Hindlimb muscle (tissue), 1 donor: ENCODE results near the gene OVAAL. TPM values are rescaled to one million over a fixed set of nuclear protein-coding genes. Genes with fewer than 3 reads are reported as not detected.

Experiments
- DNase-seq: peaks from one replicate; pipeline ENCODE4 v3.0.0-alpha.2; 2013
- polyA plus RNA-seq: library from polyadenylated mRNA; unstranded; fragments of 120-200 nt; gene quantifications from one replicate; pipeline ENCODE4 v1.2.1, GENCODE V29; 2013; ENCODE audit not compliant: insufficient read length

Gene OVAAL
- polyA plus RNA-seq: not detected

DNA sequence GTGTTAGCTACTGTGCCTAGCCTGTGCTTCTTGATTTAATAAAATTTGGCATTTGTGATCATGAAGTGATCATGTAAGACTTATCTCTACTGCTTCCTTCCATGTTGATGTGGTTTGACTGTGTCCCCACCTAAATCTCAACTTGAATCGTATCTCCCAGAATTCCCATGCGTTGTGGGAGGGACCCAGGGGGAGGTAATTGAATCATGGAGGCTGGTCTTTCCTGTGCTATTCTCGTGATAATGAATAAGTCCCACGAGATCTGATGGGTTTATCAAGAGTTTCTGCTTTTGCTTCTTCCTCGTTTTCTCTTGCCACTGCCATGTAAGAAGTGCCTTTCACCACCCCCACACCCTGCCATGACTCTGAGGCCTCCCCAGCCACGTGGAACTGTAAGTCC, at the start of gene OVAAL:
OVAAL (plus strand) TSS at position 301 of the 400 bp plus-strand sequence.
- no peak for DNase-seq

DNA sequence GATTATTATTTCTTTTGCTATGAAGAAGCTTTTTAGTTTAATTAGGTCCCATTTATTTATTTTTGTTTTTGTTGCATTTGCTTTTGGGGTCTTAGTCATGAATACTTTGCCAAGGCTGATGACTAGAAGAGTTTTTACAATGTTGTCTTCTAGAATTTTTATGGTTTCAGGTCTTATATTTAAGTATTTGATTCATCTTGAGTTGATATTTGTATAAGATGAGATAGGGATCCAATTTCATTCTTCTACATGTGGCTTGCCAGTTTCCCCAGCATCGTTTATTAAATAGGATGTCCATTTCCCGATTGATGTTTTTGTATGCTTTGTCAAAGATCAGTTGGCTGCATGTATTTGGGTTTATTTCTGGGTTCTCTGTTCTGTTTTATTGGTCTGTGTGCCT, 47.9 kb upstream of the OVAAL start:
- DNase-seq: no peak

DNA sequence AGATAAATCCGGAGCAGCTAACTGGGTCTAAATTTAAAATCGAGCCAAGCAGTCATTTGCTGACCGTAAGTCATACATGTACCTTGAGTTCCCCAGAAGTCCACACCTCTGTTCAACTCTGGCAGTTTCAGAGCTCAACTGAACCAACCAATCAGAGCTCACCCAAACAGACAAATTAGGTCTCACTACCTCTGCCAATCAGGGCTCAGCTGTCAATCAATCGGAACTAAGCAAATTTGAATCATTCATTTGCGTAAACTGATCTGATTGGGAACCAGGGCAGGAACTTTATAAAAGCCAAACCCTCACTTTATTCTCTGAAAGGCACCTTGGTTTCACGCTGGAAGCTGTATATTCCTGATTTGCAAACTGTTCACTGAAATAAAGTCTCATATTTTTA, 45.2 kb upstream of the OVAAL start:
- no peak for DNase-seq

GRCh38 chr1:180515364-180515763, 43.4 kb upstream of the OVAAL start:
- no peak for DNase-seq

DNA sequence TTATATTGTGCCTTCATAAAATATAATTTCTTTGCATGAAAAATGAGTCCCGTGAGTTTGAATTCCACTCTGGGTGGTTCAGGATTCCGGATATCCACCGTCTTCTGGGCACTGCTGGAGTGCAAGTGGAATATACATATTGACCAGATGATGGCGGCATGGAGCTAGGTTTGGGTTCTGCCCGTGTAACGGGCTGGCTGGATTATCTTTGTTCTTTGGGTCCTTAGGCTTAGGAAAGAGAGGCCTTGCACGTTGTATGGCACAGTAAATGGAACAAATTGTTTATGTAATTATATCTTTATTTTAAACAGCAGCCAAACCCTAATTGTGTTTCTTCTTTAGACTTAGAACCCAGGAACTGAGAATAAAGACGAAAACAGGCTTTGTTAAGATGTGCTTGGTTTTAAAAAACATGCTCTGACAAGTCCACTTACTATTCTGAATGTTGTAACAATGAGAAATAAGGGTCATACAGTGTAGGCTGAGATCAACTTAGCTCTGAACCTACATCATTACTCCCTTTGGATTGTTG, 42.8 kb upstream of the OVAAL start:
- DNase-seq: peak; percentile 77

DNA sequence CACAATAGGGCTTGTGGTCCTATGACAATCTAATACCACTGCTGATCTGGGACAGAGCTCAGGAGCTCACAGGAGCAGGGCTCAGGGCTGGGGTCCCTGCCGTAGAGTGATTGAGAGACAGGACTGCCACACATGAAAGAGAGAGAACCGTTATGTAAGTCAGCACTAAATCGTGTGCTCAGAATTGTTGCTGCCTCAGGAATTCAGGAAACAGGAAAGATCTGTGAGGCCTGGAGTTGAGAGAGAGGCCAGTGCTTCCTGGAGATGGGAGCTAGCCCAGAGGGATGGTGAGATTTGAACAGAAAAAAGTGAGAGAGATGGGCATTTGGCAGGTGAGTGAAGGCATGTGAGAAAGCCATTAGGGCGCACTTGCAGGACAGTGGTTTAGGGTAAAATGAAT, 38.9 kb upstream of the OVAAL start:
- no peak for DNase-seq

GRCh38 chr1:180521474-180522212, 37.1 kb upstream of the OVAAL start:
- no peak for DNase-seq

GRCh38 chr1:180522213-180522515, 36.6 kb upstream of the OVAAL start:
- no peak for DNase-seq

DNA sequence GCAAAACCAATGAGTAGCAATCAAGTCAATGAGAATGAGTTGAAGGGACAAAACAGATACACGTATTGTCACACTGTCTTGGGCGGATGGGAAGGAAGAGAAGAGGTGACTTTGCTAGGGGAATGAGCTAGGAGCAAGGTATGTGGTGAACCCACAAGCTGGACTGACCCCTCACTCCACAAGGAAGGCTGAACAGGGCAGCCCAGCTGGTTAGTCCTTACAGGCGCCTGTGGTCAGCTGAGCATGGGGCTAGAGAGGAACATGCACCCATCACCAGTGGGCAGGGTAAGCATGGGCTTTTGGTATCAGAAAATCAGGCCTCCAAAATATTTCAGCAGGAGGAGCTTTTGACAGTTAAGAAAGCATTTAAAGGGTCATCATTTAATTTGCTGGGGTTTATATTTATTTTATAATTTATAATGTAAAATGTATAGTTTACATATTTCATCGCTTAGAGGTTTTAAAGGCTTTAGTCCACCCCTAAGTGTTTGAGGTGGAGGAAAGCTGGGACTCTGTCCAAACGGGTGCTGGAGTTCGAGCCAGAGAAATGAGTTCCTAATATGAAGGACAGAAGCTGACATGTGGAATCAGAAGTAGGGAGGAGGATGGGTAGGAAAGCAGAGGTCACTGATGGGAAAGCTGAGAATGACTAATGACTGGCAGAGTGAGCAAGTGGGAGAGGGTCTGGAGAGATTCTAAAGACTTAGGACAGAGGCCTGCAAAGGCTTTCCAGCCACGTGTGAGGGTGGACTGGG, 34.4 kb upstream of the OVAAL start:
- no peak for DNase-seq

DNA sequence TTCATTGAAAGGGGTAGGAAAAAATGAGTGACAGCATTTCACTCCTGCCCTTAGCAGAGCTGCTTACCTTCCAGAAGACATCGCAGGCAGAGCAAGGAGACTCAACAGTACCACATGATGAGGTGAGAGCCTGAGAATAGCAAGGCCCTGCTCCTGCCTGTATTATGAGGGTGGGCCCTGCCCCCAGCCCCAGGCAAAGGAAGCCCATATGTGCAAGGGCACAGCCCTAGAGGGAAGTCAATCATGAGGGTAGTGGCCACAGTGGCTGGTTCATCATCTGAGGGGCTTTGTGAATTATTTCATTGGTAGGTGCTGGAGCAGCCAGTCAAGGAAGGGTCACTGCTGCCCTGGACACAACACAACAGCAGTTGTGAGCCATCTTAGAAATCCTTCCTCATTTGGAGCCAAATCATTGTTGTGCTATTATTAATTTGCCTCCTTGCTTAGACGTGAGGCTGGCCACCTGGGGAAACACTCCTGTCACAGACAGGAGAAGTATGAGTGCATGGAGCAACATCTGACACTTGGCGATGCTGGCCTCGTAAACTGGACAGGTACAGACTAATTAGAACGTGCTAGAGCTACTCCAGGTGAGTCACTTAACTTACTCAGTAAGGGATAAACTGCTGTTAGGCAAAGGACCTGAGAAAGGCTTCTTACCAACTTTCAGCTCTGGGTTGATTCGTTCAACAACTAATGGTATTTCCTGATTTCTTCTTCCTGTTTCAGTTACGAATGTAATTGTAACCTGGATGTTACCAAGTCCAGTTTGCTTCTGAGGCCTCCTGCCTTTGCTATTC, 33.6 kb upstream of the OVAAL start:
- DNase-seq: no peak

DNA sequence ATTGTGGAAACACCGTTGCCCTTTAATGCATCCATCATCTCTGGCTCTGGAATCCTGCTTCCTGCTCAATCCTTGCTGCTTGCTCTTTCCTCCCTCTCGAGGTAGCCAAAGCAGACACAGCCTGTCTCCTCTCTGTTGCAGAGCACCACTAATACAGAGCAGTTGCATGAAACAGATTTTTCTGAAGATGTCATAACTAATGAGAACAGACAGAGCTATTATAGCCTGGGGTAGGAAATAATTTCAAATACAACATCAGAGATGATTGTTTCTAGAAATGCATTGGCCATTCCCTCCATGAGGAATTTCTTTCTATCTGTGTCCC, 33.1 kb upstream of the OVAAL start:
- no peak for DNase-seq

DNA sequence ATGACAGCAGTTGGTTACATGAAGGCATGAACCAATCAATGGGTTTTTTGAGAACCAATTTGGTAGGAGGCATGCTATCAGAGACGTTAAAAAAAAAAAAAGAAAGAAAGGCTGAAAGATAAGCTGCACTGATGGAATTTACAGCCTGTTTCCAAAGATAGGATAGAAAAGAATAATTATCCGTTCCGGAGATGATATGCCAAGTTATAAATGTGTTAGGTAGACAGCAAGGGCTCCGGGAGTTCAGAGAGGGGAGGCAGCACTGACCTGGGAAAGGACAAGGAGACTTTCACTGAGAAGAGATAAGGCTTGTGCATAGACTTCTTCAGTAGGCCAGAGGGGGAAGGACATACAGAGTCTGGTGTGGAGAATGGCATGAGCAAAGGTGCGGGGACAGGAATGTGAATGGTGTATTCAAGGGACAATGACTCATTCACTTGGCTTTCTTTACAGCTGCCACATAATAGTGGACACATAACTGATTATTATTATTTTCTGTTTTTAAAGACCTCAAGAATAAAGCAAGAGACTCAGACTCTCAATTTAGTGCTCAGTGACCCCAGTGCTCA, 31.6 kb upstream of the OVAAL start:
- no peak for DNase-seq

GRCh38 chr1:180528868-180529470, 29.8 kb upstream of the OVAAL start:
- DNase-seq: no peak

GRCh38 chr1:180530501-180530900, 28.3 kb upstream of the OVAAL start:
- DNase-seq: no peak

DNA sequence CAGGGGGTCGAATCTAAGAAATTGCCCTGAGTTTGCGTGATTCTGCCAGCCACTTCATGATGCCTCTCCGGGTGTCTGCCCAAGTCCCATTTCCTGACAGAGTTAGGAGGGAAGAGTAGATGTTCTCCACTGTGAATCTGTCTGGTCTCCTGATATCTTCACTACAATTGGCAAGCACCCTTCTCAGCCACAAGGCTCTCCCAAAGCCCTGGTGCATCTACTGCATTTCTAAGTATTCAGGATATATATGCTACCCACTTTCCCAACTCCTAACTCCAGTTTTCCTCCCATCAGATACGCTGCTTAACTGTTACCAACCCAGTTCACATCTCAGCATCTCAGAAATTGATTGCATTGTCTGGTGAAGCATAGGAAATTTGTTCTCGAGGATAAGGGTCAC, 25.9 kb upstream of the OVAAL start:
- DNase-seq: no peak

- DNase-seq: peak; percentile 47
Observed at GRCh38 chr1:180533266-180533987, 25.3 kb upstream of the OVAAL start.

- DNase-seq: no peak
Observed at GRCh38 chr1:180534214-180534613, 24.6 kb upstream of the OVAAL start.

DNA sequence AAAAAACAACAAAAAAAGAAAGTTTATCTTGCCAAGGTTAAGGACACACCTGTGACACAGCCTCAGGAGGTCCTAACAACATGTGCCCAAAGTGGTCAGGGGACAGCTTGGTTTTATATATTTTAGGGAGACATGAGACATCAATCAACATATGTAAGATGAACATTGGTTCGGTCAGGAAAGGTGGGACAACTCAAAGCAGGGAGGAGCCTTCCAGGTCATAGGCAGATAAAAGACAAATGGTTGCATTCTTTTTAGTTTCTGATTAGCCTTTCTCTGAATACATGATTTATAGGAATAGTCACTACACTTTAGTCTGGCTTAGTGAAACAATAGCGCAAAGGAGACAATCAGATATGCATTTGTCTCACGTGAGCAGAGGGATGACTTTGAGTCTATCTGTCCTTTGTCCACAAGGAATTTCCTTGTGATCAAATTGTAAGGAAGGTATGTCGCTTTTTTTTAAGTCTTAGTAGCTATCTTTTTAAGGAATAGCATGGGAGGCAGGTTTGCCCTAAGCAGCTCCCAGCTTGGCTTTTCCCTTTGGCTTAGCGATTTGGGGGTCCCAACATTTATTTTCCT, 23.3 kb upstream of the OVAAL start:
- no peak for DNase-seq

GRCh38 chr1:180536821-180537372, 21.9 kb upstream of the OVAAL start:
- DNase-seq: no peak

GRCh38 chr1:180539136-180539535, 19.6 kb upstream of the OVAAL start:
- DNase-seq: no peak
